IMR-90 (cell line): ENCODE results near the gene PLOD1.

Experiments
- CEBPB ChIP-seq: IDR thresholded peaks from 2 replicates; pipeline ENCODE4 v1.6.1; 2012; ENCODE audit warnings: low read depth, low read length, improper control_type of control experiment
- CHD1 ChIP-seq: IDR thresholded peaks from 2 replicates; pipeline ENCODE4 v1.6.1; 2012; ENCODE audit warnings: low read depth, low read length, improper control_type of control experiment
- CTCF ChIP-seq: conservative IDR thresholded peaks from 2 replicates; pipeline ENCODE4 v1.5.1; 2012; ENCODE audit warnings: mild to moderate bottlenecking, low read depth, low read length, improper control_type of control experiment
- ELK1 ChIP-seq: fragments of 150-350 bp; IDR thresholded peaks from 2 replicates; pipeline ENCODE4 v1.6.1; 2016; ENCODE audit warnings: low read depth, mild to moderate bottlenecking, low read length, moderate library complexity, borderline replicate concordance
- FOS ChIP-seq: fragments of 150-350 bp; IDR thresholded peaks from 2 replicates; pipeline ENCODE4 v1.6.1; 2016; ENCODE audit warnings: low read depth, low read length
- MAFK ChIP-seq: IDR thresholded peaks from 2 replicates; pipeline ENCODE4 v1.6.1; 2012; ENCODE audit warnings: low read depth, low read length, improper control_type of control experiment
- MXI1 ChIP-seq: IDR thresholded peaks from 2 replicates; pipeline ENCODE4 v1.6.1; 2012; ENCODE audit warnings: low read depth, mild to moderate bottlenecking, low read length, moderate library complexity, borderline replicate concordance
- POLR2A ChIP-seq: IDR thresholded peaks from 2 replicates; pipeline ENCODE4 v1.6.1; 2012; ENCODE audit warnings: mild to moderate bottlenecking, low read depth, low read length
- RAD21 ChIP-seq: IDR thresholded peaks from 2 replicates; pipeline ENCODE4 v1.6.1; 2012; ENCODE audit warnings: low read length, improper control_type of control experiment
- RCOR1 ChIP-seq: IDR thresholded peaks from 2 replicates; pipeline ENCODE4 v1.6.1; 2012; ENCODE audit warnings: mild to moderate bottlenecking, low read length, improper control_type of control experiment; ENCODE audit not compliant: insufficient replicate concordance
- RFX5 ChIP-seq: IDR thresholded peaks from 2 replicates; pipeline ENCODE4 v1.8.0; 2012; ENCODE audit warnings: low read depth, mild to moderate bottlenecking, low read length, moderate library complexity
- SMC3 ChIP-seq: fragments of 150-350 bp; IDR thresholded peaks from 2 replicates; pipeline ENCODE4 v1.6.1; 2016; ENCODE audit warnings: low read depth, mild to moderate bottlenecking, antibody characterized with exemption, low read length, moderate library complexity
- USF2 ChIP-seq: fragments of 150-350 bp; IDR thresholded peaks from 2 replicates; pipeline ENCODE4 v1.6.1; 2017; ENCODE audit warnings: mild to moderate bottlenecking, antibody characterized with exemption, low read length, low read depth

GRCh38 chr1:11898831-11899467, 35.6 kb upstream of the PLOD1 start:
- TF ChIP-seq CTCF = no peak
- no peak for TF ChIP-seq RAD21
- no peak for TF ChIP-seq MXI1
- TF ChIP-seq SMC3 = no peak
- no peak for TF ChIP-seq POLR2A
- no peak for TF ChIP-seq CHD1
- no peak for TF ChIP-seq RCOR1
- TF ChIP-seq CEBPB = no peak
- no peak for TF ChIP-seq MAFK
- TF ChIP-seq RFX5 = no peak
- TF ChIP-seq FOS = no peak
- no peak for TF ChIP-seq ELK1
- TF ChIP-seq USF2 = no peak
